Right renal pelvis (tissue), 4 donors: ENCODE measurements around the gene CILP. TPM values are rescaled to one million over a fixed set of nuclear protein-coding genes. Genes with fewer than 3 reads are reported as not detected.
"Not testable (repeated sequence)": the region's sequence is repeated elsewhere in the genome, so short reads cannot be mapped to it uniquely, and the experiment has no call there.

ENCODE experiments used
- DNase-seq, 4 donors: peaks; one replicate each; pipeline ENCODE4 v3.0.0-alpha.2; 2013; ENCODE audit warnings: low read depth in 4 of 4, low spot score in 3 of 4, missing footprints in 1 of 4
- polyA plus RNA-seq, 4 donors: library from polyadenylated mRNA; unstranded; fragments of 120-200 nt; gene quantifications; one replicate each; pipeline ENCODE4 v1.2.1, GENCODE V29; 2013; ENCODE audit not compliant: insufficient read length in 4 of 4

The CILP gene
- polyA plus RNA-seq, 4 donors, result 3.1 to 4.3 (median 3.8) TPM

GRCh38 chr15:65226901-65227300 lies 15.6 kb upstream of the CILP start:
- not testable (repeated sequence) for DNase-seq

GRCh38 chr15:65226221-65226620 lies 14.9 kb upstream of the CILP start:
- DNase-seq, result no peak

DNA sequence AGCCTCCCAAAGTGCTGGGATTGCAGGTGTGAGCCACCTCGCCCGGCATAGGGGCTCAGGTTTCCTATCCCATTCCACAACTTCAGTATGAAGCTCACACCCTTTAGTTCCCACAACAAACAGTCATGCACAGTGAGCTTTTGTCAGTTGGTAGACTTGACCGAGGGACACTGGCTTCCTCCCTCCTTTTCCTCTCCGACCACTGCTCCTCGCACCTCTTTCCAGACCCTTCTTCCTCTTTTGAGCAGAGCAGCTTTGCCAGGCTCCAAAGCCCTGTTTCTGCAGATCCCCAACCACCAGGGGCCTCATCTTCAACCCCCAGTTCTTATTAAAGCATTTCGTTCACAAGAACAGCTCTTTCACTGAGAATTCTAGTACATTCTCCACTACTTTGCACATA lies 12.7 kb upstream of the CILP start:
- DNase-seq, result no peak

DNA sequence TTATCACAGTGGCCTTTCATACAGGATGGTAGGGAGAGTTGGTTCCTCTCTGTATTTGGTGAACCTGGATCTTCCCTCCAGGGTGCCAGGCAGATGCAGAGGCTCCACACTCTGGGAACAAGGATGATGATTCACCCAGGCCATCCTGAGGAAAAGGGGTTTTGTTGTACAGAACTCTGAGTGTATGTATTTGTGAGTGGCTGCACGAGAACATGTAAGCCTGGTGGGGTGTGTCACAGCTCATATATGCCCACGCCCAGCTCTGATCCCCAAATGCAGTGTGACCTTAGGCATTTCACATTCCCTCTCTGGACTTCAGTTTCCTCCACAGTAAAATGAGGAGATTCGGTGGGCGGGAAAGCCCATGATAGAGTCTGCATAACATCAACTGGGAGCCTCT lies 11.6 kb upstream of the CILP start:
- no peak for DNase-seq

DNA sequence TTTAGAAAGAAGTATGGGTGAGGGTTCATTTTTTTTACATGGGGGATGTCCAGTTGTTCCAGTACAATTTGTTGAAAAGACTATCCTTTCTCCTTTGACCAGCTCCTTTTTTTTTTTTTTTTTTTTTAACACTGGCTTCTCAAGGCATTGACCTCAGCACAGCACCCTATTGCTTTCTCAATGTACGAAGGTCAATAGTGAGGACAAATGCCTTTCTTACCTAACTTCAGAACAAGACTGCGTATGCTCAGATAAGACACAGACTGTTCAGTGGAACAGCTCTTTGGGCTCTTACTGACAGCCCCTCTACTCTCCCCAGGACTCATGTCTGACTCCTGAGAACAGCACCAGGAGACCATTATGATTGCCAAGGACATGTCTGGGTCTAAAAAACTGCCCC lies 10.4 kb upstream of the CILP start:
- no peak for DNase-seq

DNA sequence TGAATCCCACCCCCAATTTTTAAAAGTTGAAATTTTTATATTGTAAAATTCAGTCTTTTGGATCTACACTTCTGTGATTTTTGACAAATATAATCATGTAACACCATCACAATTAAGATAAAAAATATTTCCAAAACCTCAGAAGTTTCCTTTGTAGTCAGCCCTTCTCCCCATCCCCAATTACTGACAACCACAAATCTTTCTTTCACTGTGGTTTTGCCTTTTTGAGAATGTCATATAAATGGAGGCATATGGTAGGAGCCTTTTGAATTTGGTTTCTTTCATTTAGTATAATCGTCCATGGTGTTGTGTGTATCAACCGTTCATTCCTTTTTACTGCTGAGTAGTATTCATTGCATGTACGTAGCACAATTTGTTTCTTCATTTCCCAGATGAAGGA lies 7.9 kb upstream of the CILP start:
- DNase-seq, result no peak

DNA sequence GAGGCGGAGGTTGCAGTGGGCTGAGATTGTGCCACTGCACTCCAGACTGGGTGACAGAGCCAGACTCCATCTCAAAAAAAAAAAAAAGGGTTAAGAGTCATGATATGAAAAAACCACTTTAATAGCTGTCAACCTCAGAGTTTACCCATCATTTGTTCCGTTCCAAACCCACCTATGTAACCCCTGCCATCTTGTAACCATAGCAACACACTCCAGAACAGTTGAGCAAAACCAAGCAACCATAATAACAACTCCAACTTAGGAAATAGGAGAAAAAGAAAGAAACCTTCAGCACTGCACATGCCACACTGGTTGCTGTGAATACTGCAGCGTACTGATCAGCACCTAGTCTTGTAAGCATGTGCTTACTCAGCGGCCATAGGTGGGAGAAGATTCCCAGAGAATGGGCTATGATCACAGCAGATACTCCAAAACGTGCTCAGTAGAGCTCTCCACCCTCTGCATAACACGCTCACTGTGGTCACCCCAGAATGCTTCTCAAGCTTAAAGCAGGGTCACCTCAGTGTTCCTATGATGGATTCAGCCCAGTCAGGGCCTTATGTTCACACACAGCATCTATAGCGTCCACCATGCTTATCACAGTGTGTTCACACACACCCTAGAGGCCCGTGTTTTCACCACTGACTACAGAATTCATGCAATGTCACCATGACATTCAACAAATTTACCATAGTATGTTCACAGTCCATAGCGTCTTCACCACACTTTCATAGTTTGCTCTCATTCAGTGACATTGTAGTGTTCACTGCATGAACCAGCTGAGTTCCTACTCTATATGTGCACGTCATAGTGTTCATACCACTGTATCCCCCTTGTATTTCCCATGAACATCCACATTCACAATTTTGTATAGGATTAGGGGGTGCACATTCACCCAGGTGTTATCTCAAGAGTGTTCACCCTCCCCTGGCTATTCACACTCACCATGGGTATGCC lies 6.5 kb upstream of the CILP start:
- DNase-seq, result no peak

DNA sequence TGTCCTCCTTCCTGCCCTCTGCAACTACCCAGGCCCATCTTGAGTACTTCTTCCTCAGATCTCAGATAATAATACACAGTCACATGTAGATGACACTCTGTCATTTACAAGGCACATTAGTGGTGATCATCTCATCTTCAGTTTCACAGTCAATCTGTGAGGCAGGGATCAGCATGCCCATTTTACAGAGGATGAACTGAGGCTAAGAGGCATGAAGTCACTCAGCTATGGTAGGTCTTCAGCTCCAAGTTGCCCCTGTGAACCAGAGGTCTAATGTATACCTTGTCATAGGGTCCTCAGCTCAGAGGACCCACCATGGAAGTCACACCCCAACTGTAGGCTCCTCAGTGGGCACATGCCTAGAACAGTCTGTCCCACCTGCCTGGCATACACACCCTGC lies 4.2 kb upstream of the CILP start:
- DNase-seq, result no peak

DNA sequence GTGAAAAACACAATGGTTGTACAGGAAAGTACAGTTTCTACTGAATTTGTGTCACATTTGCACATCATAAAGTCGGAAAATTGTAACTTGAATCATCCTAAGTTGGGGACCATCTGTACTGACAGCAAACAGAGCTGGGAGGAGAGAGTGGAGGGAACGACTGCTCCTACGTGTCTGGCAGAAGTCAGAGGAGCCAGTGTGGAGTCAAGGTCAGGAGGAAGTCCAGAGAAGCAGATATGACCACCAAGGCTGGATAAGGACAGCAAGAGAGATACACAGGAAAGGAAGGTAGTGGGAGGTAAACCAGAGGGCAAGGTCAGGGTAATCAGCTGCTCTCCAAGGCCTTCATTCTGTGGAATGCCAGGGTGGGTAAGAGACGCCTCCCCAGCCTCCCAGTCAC lies 2.7 kb upstream of the CILP start:
- no peak for DNase-seq

GRCh38 chr15:65213241-65213640 lies 2.0 kb upstream of the CILP start:
- no peak for DNase-seq

DNA sequence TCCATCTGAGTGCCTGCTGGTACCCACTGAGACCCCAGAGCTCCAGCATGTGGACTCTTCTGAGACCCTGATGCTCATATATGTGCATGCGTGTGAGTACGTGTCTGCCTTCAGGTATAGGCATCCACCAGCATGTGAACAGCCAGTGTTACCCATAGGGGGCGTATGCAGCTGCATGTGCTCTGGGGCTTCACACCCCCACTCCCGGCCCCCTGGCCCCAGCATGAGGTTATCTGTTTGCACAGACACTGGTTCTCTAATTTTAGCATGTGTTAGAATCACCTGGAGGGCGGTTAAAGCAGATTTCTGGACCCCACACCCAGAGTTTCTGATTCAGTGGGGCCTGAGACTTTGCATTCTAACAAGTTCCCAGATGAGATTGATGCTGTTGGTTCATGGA lies 824 bp upstream of the CILP start:
- DNase-seq, result no peak

- DNase-seq, result peak; percentile 51 to 72 (median 68)
These were observed 259 bp upstream of the CILP start for GRCh38 chr15:65211482-65211982.

DNA sequence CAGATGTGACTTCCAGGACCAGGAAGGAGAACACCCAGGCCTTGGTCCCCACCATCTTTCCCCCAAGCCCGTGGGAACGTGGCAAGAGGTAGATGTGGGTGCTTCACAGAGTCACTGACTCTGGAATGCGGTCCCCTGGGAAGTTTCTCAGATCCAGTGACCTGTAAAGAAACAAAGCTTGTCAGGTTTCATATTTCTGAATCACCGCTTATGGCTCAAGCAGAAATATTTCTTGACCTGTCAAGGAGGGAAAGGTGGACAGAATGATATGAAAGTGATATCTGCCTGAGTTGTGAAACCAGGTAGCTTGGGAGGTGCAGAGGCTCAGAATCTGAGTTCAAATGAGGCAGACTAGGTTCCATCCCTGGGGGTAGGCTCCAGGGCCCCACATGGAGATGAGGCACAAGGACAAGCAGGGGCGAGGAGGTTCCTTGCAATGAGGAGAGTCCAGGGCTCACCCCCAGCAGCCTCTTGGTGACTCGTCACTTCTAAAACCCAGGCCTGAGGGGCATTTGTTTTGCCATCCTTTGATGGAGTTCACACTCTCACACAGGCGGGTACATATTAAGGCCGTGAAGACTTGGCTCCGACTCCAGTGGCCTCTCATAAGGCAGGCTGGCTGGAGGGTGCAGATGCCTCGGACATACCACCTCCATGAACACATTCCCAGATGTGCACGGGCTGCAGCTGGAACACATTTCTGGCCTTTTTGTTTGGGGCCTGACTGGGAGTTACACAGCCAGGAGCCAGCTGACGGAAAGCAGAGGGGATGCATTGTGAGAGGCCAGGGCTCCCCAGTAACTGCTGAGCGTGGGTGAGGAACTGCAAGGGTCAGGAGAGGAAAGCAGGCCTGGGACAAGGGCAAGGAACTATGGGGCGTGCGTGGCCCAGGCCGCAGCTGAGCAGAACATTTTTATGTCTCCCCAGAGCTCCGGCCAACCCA lies 1.3 kb downstream of the CILP start:
- DNase-seq, result no peak

DNA sequence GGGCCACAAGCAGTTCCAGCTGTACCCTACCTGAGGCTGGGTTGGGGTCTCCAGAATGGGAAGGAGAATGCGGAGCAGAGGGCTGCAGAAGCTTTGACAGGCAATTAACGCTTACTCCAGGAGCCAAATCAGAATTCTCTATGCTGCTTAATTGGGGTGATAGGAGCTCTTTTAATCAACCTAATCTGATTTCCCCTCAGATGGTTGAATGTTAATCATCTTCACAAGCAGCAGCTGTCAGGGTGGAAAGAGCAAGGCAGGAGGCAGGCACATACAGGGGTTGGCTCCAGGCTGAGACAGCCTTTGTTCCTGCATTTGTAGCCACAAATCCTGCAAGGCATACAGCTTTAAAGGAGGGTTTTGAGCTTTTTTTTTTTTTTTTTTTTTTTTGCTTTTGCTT lies 2.6 kb downstream of the CILP start:
- DNase-seq, result no peak

GRCh38 chr15:65207280-65207840 lies 3.9 kb downstream of the CILP start:
- DNase-seq, result no peak

GRCh38 chr15:65206750-65207149 lies 4.5 kb downstream of the CILP start:
- no peak for DNase-seq

- DNase-seq, result no peak
These were observed 6.2 kb downstream of the CILP start for GRCh38 chr15:65204931-65205660.

- no peak for DNase-seq
These were observed 6.9 kb downstream of the CILP start for GRCh38 chr15:65204236-65204930.

DNA sequence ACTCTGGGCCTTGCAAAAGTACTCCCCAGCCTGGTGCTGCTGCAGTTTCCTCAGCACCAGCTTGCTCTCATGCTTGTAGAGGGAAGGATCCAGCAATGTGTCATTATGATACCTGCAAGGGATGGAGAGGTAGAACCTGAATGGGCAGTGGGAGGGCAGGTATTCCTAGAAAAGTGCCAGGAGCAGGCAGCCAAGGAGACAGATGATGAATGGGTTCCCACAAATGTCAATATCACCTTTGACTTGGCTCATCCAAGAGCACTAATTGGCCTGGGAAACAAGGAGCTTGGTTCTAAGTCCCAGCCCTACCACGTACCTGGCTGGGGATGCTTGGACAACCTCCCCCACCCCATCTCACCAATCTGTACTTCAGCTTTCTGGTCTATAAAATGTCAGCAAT lies 9.4 kb downstream of the CILP start:
- DNase-seq, result no peak

DNA sequence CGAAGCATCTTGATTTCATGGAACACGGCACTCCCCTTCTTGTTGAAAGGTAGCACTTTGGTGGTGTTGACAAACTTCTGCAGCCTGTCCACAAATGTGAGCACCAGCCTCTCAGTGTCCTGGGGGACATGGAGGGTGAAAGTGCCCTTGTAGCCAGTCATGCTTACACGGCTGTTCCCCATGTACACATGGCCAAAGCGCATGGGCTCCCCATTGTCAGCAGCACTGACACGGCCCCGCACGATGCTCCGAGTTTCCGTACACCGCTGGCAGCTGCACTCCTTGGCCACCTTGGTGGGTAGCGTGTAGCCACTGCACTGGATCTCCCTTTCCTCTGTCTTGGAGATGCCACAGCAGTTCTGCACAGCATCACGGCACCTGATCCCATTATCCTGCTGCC lies 12.7 kb downstream of the CILP start:
- DNase-seq, result no peak
